ENCODE data around the gene ANKS6. TPM values are rescaled to one million over a fixed set of nuclear protein-coding genes. Genes with fewer than 3 reads are reported as not detected.
"Not testable (repeated sequence)": the region's sequence is repeated elsewhere in the genome, so short reads cannot be mapped to it uniquely, and the experiment has no call there.

Gene ANKS6
- total and polyA plus RNA-seq, 10 donors, result 4.9 to 9.4 (median 7.0) TPM

- Histone ChIP-seq H3K27me3 (replicated peaks in 1 of 7) (peaks cover 0 to 9% (median 0%) of the 10 kb centered on the region in 7 donors), H3K9me3 (no peaks in the 10 kb centered on the region), H3K4me3 (no peak overlapping the region), H3K27ac (no peak overlapping the region), H3K36me3 (no peaks in the 10 kb centered on the region), H3K4me1 (no peaks in the 10 kb centered on the region)
- intact Hi-C loops (cut with DNase I; ENCODE audit: low total_unique reads), result no loop called here
- WGBS, 5 donors, result 77 to 100% (median 89%) methylated on average over 1 of the region's 1 CpG
- DNase-seq, result no peak
- no peak for TF ChIP-seq POLR2AphosphoS5 (IDR thresholded peaks at IDR 0.05)
- TF ChIP-seq POLR2A (IDR thresholded peaks at IDR 0.05), result no peak
- no peak for TF ChIP-seq CTCF (IDR thresholded peaks at IDR 0.05 in 8 of 11, conservative IDR thresholded peaks at IDR 0.05 in 3 of 11)
Observed at GRCh38 chr9:98687911-98688310, 108.4 kb downstream of the ANKS6 start.

- DNase-seq, result no peak
- intact Hi-C loops (cut with DNase I; ENCODE audit: low total_unique reads), result no loop called here
- WGBS, 5 donors, result 42 to 62% (median 46%) methylated on average over 7 of the region's 7 CpGs
Observed at GRCh38 chr9:98686961-98687855, 109.1 kb downstream of the ANKS6 start.

GRCh38 chr9:98684816-98685215, 111.5 kb downstream of the ANKS6 start:
- H3K36me3 ChIP-seq; DNase-seq; intact Hi-C loops (cut with DNase I; ENCODE audit: low total_unique reads); H3K27me3 ChIP-seq (replicated peaks in 1 of 7); H3K27ac ChIP-seq; H3K9me3 ChIP-seq; H3K4me3 ChIP-seq; H3K4me1 ChIP-seq: not testable (repeated sequence)
- WGBS, 5 donors, result 91 to 100% (median 94%) methylated on average over 2 of the region's 2 CpGs

More at GRCh38 chr9:98686961-98687855, 109.1 kb downstream of the ANKS6 start:
- H3K27me3 ChIP-seq (replicated peaks in 1 of 7), result peaks cover 0 to 5% (median 0%) of the 10 kb centered on the region in 7 donors
- H3K4me3 ChIP-seq, result no peak overlapping the region
- H3K9me3 ChIP-seq, result no peaks in the 10 kb centered on the region
- H3K27ac ChIP-seq, result no peak overlapping the region
- H3K36me3 ChIP-seq, result no peaks in the 10 kb centered on the region
- TF ChIP-seq CTCF (IDR thresholded peaks at IDR 0.05 in 8 of 11, conservative IDR thresholded peaks at IDR 0.05 in 3 of 11), result no peak
- no peak for TF ChIP-seq POLR2A (IDR thresholded peaks at IDR 0.05)
- no peak for TF ChIP-seq POLR2AphosphoS5 (IDR thresholded peaks at IDR 0.05)
- H3K4me1 ChIP-seq, result no peaks in the 10 kb centered on the region

Other genes starting within 250 kb of the ANKS6 start
- under 1 TPM in 1 of 7 donors, not detected in 6; 0.32 TPM for gene GABBR2, start 87.6 kb downstream of the ANKS6 start, total RNA-seq
- under 1 TPM in 2 of 3 donors, not detected in 1; 0.03 to 0.07 TPM for gene GABBR2, start 87.6 kb downstream of the ANKS6 start, polyA plus RNA-seq
- 1 to 10 TPM; 1.2 to 3.2 (median 2.6) TPM for gene GALNT12, start 11.1 kb upstream of the ANKS6 start, total RNA-seq
- gene GALNT12, start 11.1 kb upstream of the ANKS6 start, polyA plus RNA-seq, result 1 to 10 TPM; 2.1 to 2.6 (median 2.3) TPM
- 1 to 10 TPM in 6 of 7 donors, under 1 TPM in 1; 0.94 to 9.3 (median 3.2) TPM for gene COL15A1, start 147.4 kb upstream of the ANKS6 start, total RNA-seq
- gene COL15A1, start 147.4 kb upstream of the ANKS6 start, polyA plus RNA-seq, result 1 to 10 TPM in 2 of 3 donors, under 1 TPM in 1; 0.33 to 1.2 (median 1.1) TPM

Measured in spleen (tissue), 11 donors.